SK-N-SH (cell line): ENCODE data around the gene RBMS3.

ENCODE experiments used
- ELF1 ChIP-seq: IDR thresholded peaks from 2 replicates; pipeline ENCODE4 v1.4.0; 2012
- EP300 ChIP-seq, 2 experiments: IDR thresholded peaks; 2 replicates each; pipeline versions ENCODE4 v1.4.0 to v1.6.1; 2012; ENCODE audit warnings: borderline replicate concordance in 1 of 2, low read depth in 1 of 2, low read length in 1 of 2
- EZH2phosphoT487 ChIP-seq: fragments of 200-600 bp; sonication (generic); IDR thresholded peaks from 2 replicates; pipeline ENCODE4 v1.6.1; 2017; ENCODE audit warnings: low read depth, mixed run types, mild to moderate bottlenecking, antibody characterized with exemption, moderate library complexity, borderline replicate concordance
- IRF3 ChIP-seq: fragments of 150-350 bp; IDR thresholded peaks from 2 replicates; pipeline ENCODE4 v1.6.1; 2016; ENCODE audit warnings: mild to moderate bottlenecking, low read depth, low read length
- POLR2AphosphoS5 ChIP-seq: IDR thresholded peaks from 2 replicates; pipeline ENCODE4 v1.6.1; 2012; ENCODE audit warnings: low read depth, low read length
- RAD21 ChIP-seq: IDR thresholded peaks from 2 replicates; pipeline ENCODE4 v1.6.1; 2012; ENCODE audit warnings: mild to moderate bottlenecking, low read length
- REST ChIP-seq: IDR thresholded peaks from 2 replicates; pipeline ENCODE4 v1.6.1; 2012; ENCODE audit warnings: mild to moderate bottlenecking, low read depth, low read length, moderate library complexity
- TF ChIP-seq, protein P1 (sequence below): fragments of 200-600 bp; sonication (generic); IDR thresholded peaks from 2 replicates; pipeline ENCODE4 v1.6.1; 2017; ENCODE audit warnings: antibody characterized with exemption, mild to moderate bottlenecking, moderate library complexity
- TF ChIP-seq, protein P2 (sequence below): IDR thresholded peaks from 2 replicates; pipeline ENCODE4 v1.4.0; 2012; ENCODE audit warnings: low read depth
- TF ChIP-seq, protein P3 (sequence below): fragments of 150-350 bp; IDR thresholded peaks from 2 replicates; pipeline ENCODE4 v1.6.1; 2017; ENCODE audit warnings: antibody characterized with exemption, low read length, low read depth, borderline replicate concordance

- TF ChIP-seq, protein P1, sequence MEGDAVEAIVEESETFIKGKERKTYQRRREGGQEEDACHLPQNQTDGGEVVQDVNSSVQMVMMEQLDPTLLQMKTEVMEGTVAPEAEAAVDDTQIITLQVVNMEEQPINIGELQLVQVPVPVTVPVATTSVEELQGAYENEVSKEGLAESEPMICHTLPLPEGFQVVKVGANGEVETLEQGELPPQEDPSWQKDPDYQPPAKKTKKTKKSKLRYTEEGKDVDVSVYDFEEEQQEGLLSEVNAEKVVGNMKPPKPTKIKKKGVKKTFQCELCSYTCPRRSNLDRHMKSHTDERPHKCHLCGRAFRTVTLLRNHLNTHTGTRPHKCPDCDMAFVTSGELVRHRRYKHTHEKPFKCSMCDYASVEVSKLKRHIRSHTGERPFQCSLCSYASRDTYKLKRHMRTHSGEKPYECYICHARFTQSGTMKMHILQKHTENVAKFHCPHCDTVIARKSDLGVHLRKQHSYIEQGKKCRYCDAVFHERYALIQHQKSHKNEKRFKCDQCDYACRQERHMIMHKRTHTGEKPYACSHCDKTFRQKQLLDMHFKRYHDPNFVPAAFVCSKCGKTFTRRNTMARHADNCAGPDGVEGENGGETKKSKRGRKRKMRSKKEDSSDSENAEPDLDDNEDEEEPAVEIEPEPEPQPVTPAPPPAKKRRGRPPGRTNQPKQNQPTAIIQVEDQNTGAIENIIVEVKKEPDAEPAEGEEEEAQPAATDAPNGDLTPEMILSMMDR = no peak
- TF ChIP-seq REST = no peak
- TF ChIP-seq, protein P2, sequence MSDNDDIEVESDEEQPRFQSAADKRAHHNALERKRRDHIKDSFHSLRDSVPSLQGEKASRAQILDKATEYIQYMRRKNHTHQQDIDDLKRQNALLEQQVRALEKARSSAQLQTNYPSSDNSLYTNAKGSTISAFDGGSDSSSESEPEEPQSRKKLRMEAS = no peak
- no peak for TF ChIP-seq ELF1
- TF ChIP-seq IRF3 = no peak
- no peak for TF ChIP-seq EP300 (IDR thresholded peaks at IDR 0.05; ENCODE audit: borderline replicate concordance in 1 of 2, low read depth in 1 of 2, low read length in 1 of 2)
- no peak for TF ChIP-seq POLR2AphosphoS5
- no peak for TF ChIP-seq RAD21
- TF ChIP-seq, protein P3, sequence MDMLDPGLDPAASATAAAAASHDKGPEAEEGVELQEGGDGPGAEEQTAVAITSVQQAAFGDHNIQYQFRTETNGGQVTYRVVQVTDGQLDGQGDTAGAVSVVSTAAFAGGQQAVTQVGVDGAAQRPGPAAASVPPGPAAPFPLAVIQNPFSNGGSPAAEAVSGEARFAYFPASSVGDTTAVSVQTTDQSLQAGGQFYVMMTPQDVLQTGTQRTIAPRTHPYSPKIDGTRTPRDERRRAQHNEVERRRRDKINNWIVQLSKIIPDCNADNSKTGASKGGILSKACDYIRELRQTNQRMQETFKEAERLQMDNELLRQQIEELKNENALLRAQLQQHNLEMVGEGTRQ = no peak
- no peak for TF ChIP-seq EZH2phosphoT487
Observed at GRCh38 chr3:30011237-30011803, 730.4 kb downstream of the RBMS3 start.
